Neural cell (in vitro differentiated cells): ENCODE results near the gene CPEB4. TPM values are rescaled to one million over a fixed set of nuclear protein-coding genes. Genes with fewer than 3 reads are reported as not detected.

ENCODE experiments used
- H2AFZ ChIP-seq: fragments of 200-600, 300-800 bp; sonication (generic), shearing (Covaris generic); 2 replicates; pipeline ENCODE4 v1.6.0; 2014; ENCODE audit warnings: low read depth, mild to moderate bottlenecking, antibody characterized with exemption, low read length, moderate library complexity
- H3F3A ChIP-seq: fragments of 200-600 bp; shearing (Covaris generic); 2 replicates; pipeline ENCODE4 v1.6.1; 2016; ENCODE audit warnings: mild to moderate bottlenecking, moderate library complexity, mixed read lengths, antibody characterized with exemption, low read length; ENCODE audit not compliant: insufficient read depth, poor library complexity, severe bottlenecking
- H3K27ac ChIP-seq: fragments of 200-600, 300-800 bp; sonication (generic), shearing (Covaris generic); 2 replicates; pipeline ENCODE4 v1.5.1; 2014; ENCODE audit warnings: mild to moderate bottlenecking, low read length, moderate library complexity
- H3K27me3 ChIP-seq: fragments of 300-800, 200-600 bp; sonication (generic), shearing (Covaris generic); 2 replicates; pipeline ENCODE4 v1.6.0; 2014; ENCODE audit warnings: mild to moderate bottlenecking, low read depth, low read length, moderate library complexity; ENCODE audit not compliant: insufficient read depth
- H3K36me3 ChIP-seq: fragments of 300-800, 200-600 bp; sonication (generic), shearing (Covaris generic); 2 replicates; pipeline ENCODE4 v1.5.1; 2014; ENCODE audit warnings: mild to moderate bottlenecking, antibody characterized with exemption, low read length, moderate library complexity; ENCODE audit not compliant: insufficient read depth
- H3K4me2 ChIP-seq: fragments of 300-800, 200-600 bp; sonication (generic), shearing (Covaris generic); 2 replicates; pipeline ENCODE4 v1.6.0; 2014; ENCODE audit warnings: mild to moderate bottlenecking, low read length
- H3K4me3 ChIP-seq: fragments of 300-800, 200-600 bp; sonication (generic), shearing (Covaris generic); 2 replicates; pipeline ENCODE4 v1.5.1; 2014; ENCODE audit warnings: mild to moderate bottlenecking, low read length, moderate library complexity
- H3K79me2 ChIP-seq: fragments of 200-600 bp; shearing (Covaris generic); replicated peaks from 2 replicates; pipeline ENCODE4 v1.6.0; 2014; ENCODE audit warnings: mild to moderate bottlenecking, low read length, moderate library complexity; ENCODE audit not compliant: insufficient read depth
- H3K9ac ChIP-seq: fragments of 300-800, 200-600 bp; sonication (generic), shearing (Covaris generic); 2 replicates; pipeline ENCODE4 v1.6.1; 2016; ENCODE audit warnings: mild to moderate bottlenecking, low read length, mixed read lengths
- H3K9me2 ChIP-seq: fragments of 200-600 bp; shearing (Covaris generic); 2 replicates; pipeline ENCODE4 v1.6.1; 2016; ENCODE audit warnings: mild to moderate bottlenecking, low read length, mixed read lengths; ENCODE audit not compliant: insufficient read depth
- H3K9me3 ChIP-seq: fragments of 200-600, 300-800 bp; sonication (generic), shearing (Covaris generic); 2 replicates; pipeline ENCODE4 v1.6.1; 2016; ENCODE audit warnings: mild to moderate bottlenecking, mixed run types, low read length, moderate library complexity, mixed read lengths
- H4K20me1 ChIP-seq: fragments of 200-600 bp; shearing (Covaris generic); 2 replicates; pipeline ENCODE4 v1.6.1; 2016; ENCODE audit warnings: mild to moderate bottlenecking, mixed run types; ENCODE audit not compliant: insufficient read depth
- CTCF ChIP-seq: fragments of 450-650 bp; IDR thresholded peaks from 2 replicates; pipeline ENCODE4 v1.5.1; 2014; ENCODE audit warnings: antibody characterized with exemption, mild to moderate bottlenecking, moderate library complexity; ENCODE audit not compliant: poor library complexity, severe bottlenecking
- EP300 ChIP-seq: fragments of 450-650 bp; conservative IDR thresholded peaks from 2 replicates; pipeline ENCODE4 v1.6.1; 2014; ENCODE audit warnings: antibody characterized with exemption, mild to moderate bottlenecking, moderate library complexity; ENCODE audit not compliant: poor library complexity, severe bottlenecking
- EZH2 ChIP-seq: fragments of 200-600, 300-800 bp; shearing (Covaris generic), sonication (generic); IDR thresholded peaks from 2 replicates; pipeline ENCODE4 v1.6.1; 2014; ENCODE audit warnings: antibody characterized with exemption, low read length, borderline replicate concordance, mild to moderate bottlenecking; ENCODE audit not compliant: insufficient read depth, poor library complexity, severe bottlenecking
- MXI1 ChIP-seq: fragments of 450-650 bp; conservative IDR thresholded peaks from 2 replicates; pipeline ENCODE4 v1.6.1; 2014; ENCODE audit warnings: antibody characterized with exemption, mild to moderate bottlenecking; ENCODE audit not compliant: poor library complexity, severe bottlenecking
- POLR2AphosphoS5 ChIP-seq: IDR thresholded peaks from 2 replicates; pipeline ENCODE4 v1.6.1; 2012
- RAD21 ChIP-seq: fragments of 450-650 bp; conservative IDR thresholded peaks from 2 replicates; pipeline ENCODE4 v1.6.1; 2014; ENCODE audit warnings: antibody characterized with exemption, mild to moderate bottlenecking, moderate library complexity
- REST ChIP-seq: IDR thresholded peaks from 2 replicates; pipeline ENCODE4 v1.6.1; 2012; ENCODE audit warnings: borderline replicate concordance
- SMC3 ChIP-seq: fragments of 450-650 bp; conservative IDR thresholded peaks from 2 replicates; pipeline ENCODE4 v1.6.1; 2014; ENCODE audit warnings: antibody characterized with exemption, mild to moderate bottlenecking, moderate library complexity; ENCODE audit not compliant: poor library complexity
- TAF1 ChIP-seq: IDR thresholded peaks from 2 replicates; pipeline ENCODE4 v1.6.1; 2012; ENCODE audit warnings: low read depth
- polyA plus RNA-seq: library from polyadenylated mRNA; depleted of rRNA; stranded (reverse); fragments of >200 nt; gene quantifications from 2 replicates; pipeline ENCODE4 v1.2.3, GENCODE V29; 2014

CPEB4 gene
- polyA plus RNA-seq, 1 donor from 2014 or later, result 42.2 TPM

- Histone ChIP-seq H4K20me1 (no peaks in the 10 kb centered on the region), H3K4me3 (no peak overlapping the region), H2AFZ (no peak overlapping the region), H3K79me2 (no peaks in the 10 kb centered on the region), H3K4me2 (no peak overlapping the region), H3F3A (no peaks in the 10 kb centered on the region), H3K9me3 (no peaks in the 10 kb centered on the region), H3K27me3 (no peaks in the 10 kb centered on the region), H3K36me3 (no peaks in the 10 kb centered on the region), H3K27ac (no peak overlapping the region), H3K9ac (no peak overlapping the region), H3K9me2 (no peaks in the 10 kb centered on the region)
- TF ChIP-seq POLR2AphosphoS5 (no peak), RAD21 (no peak)
Observed at GRCh38 chr5:173848986-173849596, 39.1 kb upstream of the CPEB4 start.

GRCh38 chr5:173849908-173850307, 38.2 kb upstream of the CPEB4 start:
- no peak overlapping the region for H3K4me3 ChIP-seq
- no peaks in the 10 kb centered on the region for H3K9me3 ChIP-seq
- TF ChIP-seq REST, result no peak
- no peak for TF ChIP-seq EP300
- TF ChIP-seq CTCF, result no peak
- TF ChIP-seq MXI1, result no peak
- TF ChIP-seq SMC3, result no peak
- TF ChIP-seq RAD21, result no peak
- TF ChIP-seq POLR2AphosphoS5, result no peak
- no peak for TF ChIP-seq EZH2
- no peak for TF ChIP-seq TAF1
- H3K27me3 ChIP-seq, result no peaks in the 10 kb centered on the region
- no peak overlapping the region for H3K27ac ChIP-seq
- H3K36me3 ChIP-seq, result no peaks in the 10 kb centered on the region
- H4K20me1 ChIP-seq, result no peaks in the 10 kb centered on the region
- no peaks in the 10 kb centered on the region for H3K79me2 ChIP-seq
- H3K9ac ChIP-seq, result no peak overlapping the region
- H3K9me2 ChIP-seq, result no peaks in the 10 kb centered on the region
- H2AFZ ChIP-seq, result no peak overlapping the region
- H3K4me2 ChIP-seq, result no peak overlapping the region
- no peaks in the 10 kb centered on the region for H3F3A ChIP-seq

- Histone ChIP-seq H3K4me2 (no peak overlapping the region), H3K9me2 (no peaks in the 10 kb centered on the region), H3F3A (no peaks in the 10 kb centered on the region), H3K36me3 (no peaks in the 10 kb centered on the region), H3K27ac (no peak overlapping the region), H3K4me3 (no peak overlapping the region), H2AFZ (no peak overlapping the region), H3K9me3 (no peaks in the 10 kb centered on the region), H4K20me1 (no peaks in the 10 kb centered on the region), H3K79me2 (no peaks in the 10 kb centered on the region), H3K9ac (no peak overlapping the region), H3K27me3 (no peaks in the 10 kb centered on the region)
- TF ChIP-seq EP300 (no peak), EZH2 (no peak), REST (no peak), TAF1 (no peak), CTCF (no peak)
Observed at GRCh38 chr5:173850659-173851058, 37.5 kb upstream of the CPEB4 start.
